Breast epithelium (tissue), 4 donors: Measurements from ENCODE around the gene PDCD11. TPM values are rescaled to one million over a fixed set of nuclear protein-coding genes. Genes with fewer than 3 reads are reported as not detected.

Experiments
- DNase-seq, 2 donors: peaks; one replicate each; pipeline ENCODE4 v3.0.0-alpha.2; 2019; ENCODE audit warnings: low spot score in 2 of 2
- H3K27ac ChIP-seq, 2 donors: fragments of 200-600 bp; sonication (generic) in 1 of 2; one replicate each; pipeline ENCODE4 v1.5.1; 2016 to 2019; ENCODE audit warnings: mild to moderate bottlenecking in 1 of 2
- H3K27me3 ChIP-seq, 2 donors: fragments of 200-600 bp; sonication (generic) in 1 of 2; one replicate each; pipeline versions ENCODE4 v1.5.1 to v1.6.0; 2017 to 2019; ENCODE audit warnings: control low read depth in 1 of 2, mild to moderate bottlenecking in 1 of 2
- H3K36me3 ChIP-seq: fragments of 200-600 bp; one replicate; pipeline ENCODE4 v1.5.1; 2019
- H3K4me1 ChIP-seq, 2 donors: fragments of 200-600 bp; sonication (generic); one replicate each; pipeline ENCODE4 v1.5.1; 2016 to 2019; ENCODE audit warnings: control low read depth in 1 of 2
- H3K4me3 ChIP-seq, 3 donors: fragments of 200-600 bp; sonication (generic); 1 replicate in 2 of 3; 2 replicates in 1 of 3; pipeline ENCODE4 v1.5.1; 2016 to 2019; ENCODE audit warnings: mild to moderate bottlenecking in 3 of 3, moderate library complexity in 2 of 3
- H3K9me3 ChIP-seq, 2 donors: fragments of 200-600 bp; sonication (generic) in 1 of 2; one replicate each; pipeline ENCODE4 v1.5.1; 2016 to 2019; ENCODE audit warnings: control low read depth in 1 of 2
- CTCF ChIP-seq, 3 donors: fragments of 450-650 bp; IDR thresholded peaks; one replicate each; pipeline ENCODE4 v1.5.1; 2016 to 2017; ENCODE audit warnings: antibody characterized with exemption in 3 of 3, mild to moderate bottlenecking in 3 of 3, moderate library complexity in 3 of 3
- POLR2A ChIP-seq: fragments of 450-650 bp; IDR thresholded peaks from one replicate; pipeline ENCODE4 v1.6.1; 2016; ENCODE audit warnings: antibody characterized with exemption, mild to moderate bottlenecking, moderate library complexity
- POLR2AphosphoS5 ChIP-seq, 3 donors: sonication (generic); formaldehyde crosslinking; IDR thresholded peaks; one replicate each; pipeline ENCODE4 v1.6.1; 2017; ENCODE audit warnings: antibody characterized with exemption in 3 of 3
- intact Hi-C: fragments of 100-400 bp; cut with DNase I; formaldehyde crosslinking; loops from one replicate; pipeline ENCODE4 v1.15.1; 2023; ENCODE audit warnings: low total_unique reads
- total RNA-seq, 3 donors: library from RNA; depleted of rRNA; stranded (reverse); fragments of >200 nt; gene quantifications; one replicate each; pipeline ENCODE4 v1.1.0, GENCODE V29; 2016

PDCD11 gene
- total RNA-seq, 3 donors from 2014 or later, result 16.2 to 29.1 (median 24.9) TPM

DNA sequence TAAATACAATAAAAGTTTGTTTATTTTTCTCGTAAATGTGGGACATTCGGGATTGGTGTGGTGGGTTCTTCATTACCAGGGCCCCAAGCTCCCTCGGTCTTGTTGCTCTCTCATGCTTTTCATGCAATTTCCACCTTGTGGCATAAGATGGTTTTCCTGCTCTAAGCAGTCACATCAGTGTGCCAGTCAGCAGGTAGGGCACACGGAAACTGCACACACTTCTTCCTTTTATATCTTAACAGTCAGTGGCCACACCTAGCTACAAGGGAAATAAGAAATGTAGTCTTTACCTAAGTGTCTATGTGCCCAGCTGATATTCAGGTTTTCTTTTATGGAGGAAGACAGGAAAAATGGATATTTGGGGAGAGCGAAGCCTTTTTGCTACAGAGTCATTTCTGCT is 22.2 kb upstream of the PDCD11 start:
- Histone ChIP-seq H3K27me3 (no peaks in the 10 kb centered on the region), H3K27ac (no peak overlapping the region), H3K36me3 (peaks cover 3% of the 10 kb centered on the region), H3K4me3 (no peak overlapping the region), H3K4me1 (no peaks in the 10 kb centered on the region), H3K9me3 (no peaks in the 10 kb centered on the region)
- no peak for DNase-seq
- TF ChIP-seq POLR2A (no peak), CTCF (IDR thresholded peaks at IDR 0.05) (no peak), POLR2AphosphoS5 (IDR thresholded peaks at IDR 0.05) (no peak)
- intact Hi-C loops, result no loop called here

- H3K27me3 ChIP-seq, result no peaks in the 10 kb centered on the region
- H3K9me3 ChIP-seq, result no peaks in the 10 kb centered on the region
- H3K4me3 ChIP-seq, result no peak overlapping the region
- DNase-seq, result no peak
- TF ChIP-seq POLR2A, result no peak
- TF ChIP-seq POLR2AphosphoS5 (IDR thresholded peaks at IDR 0.05), result no peak
- no peak for TF ChIP-seq CTCF (IDR thresholded peaks at IDR 0.05)
- H3K27ac ChIP-seq, result no peak overlapping the region
- intact Hi-C loops, result no loop called here
- no peaks in the 10 kb centered on the region for H3K36me3 ChIP-seq
- no peaks in the 10 kb centered on the region for H3K4me1 ChIP-seq
These were observed 13.7 kb upstream of the PDCD11 start for GRCh38 chr10:103382769-103383168.

DNA sequence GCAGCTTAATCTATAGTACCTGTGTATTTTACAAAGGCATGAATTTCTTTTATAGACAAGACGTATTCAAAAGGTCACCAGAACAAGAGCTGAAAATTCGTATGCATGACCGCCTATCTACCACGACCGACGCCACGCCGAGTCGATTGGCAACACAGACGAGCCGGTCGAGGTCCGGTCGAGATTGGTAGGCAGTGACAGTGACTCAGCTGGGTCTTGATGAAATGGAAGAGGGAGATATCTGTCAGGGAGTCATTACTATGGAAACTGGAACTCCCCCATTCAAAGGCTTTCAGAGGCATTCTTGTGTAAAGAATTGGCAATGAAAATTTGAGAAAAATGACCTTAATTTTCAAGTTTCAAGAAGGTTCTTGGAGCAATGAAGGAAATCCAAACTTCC is 2.2 kb upstream of the PDCD11 start:
- peaks cover 5 to 9% of the 10 kb centered on the region in 2 donors for H3K4me1 ChIP-seq
- intact Hi-C loops, result no loop called here

DNA sequence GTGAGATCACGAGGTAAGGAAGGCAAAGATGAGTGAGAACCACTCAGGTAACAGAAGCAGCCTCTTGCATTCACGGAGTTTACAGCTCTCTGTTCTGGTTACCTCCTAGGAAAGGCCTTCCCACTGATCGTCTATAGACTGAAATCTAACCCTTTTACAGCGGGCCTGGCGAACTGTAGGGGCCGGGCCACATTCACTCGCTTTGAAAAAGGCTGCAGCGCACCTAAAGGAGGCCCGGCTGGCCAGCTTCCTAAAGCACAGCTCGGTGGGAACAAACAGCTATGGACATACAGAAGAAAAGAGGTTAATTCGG is 716 bp upstream of the PDCD11 start:
- no peak for TF ChIP-seq POLR2AphosphoS5 (IDR thresholded peaks at IDR 0.05)
- no peak for TF ChIP-seq POLR2A
- TF ChIP-seq CTCF (IDR thresholded peaks at IDR 0.05), result no peak
- Histone ChIP-seq H3K36me3 (no peaks in the 10 kb centered on the region), H3K27me3 (no peaks in the 10 kb centered on the region), H3K4me3 (peak overlapping the region; percentile 81 to 98 (median 94)), H3K9me3 (no peaks in the 10 kb centered on the region), H3K4me1 (peaks cover 5 to 9% of the 10 kb centered on the region in 2 donors), H3K27ac (peak overlapping the region; percentile 84 to 87)
- no peak for DNase-seq
- intact Hi-C loops, result no loop called here

More for the DNA sequence above, 2.2 kb upstream of the PDCD11 start:
- no peak for TF ChIP-seq CTCF (IDR thresholded peaks at IDR 0.05)
- TF ChIP-seq POLR2AphosphoS5 (IDR thresholded peaks at IDR 0.05), result no peak
- no peak for TF ChIP-seq POLR2A
- no peak for DNase-seq
- H3K36me3 ChIP-seq, result no peaks in the 10 kb centered on the region
- H3K9me3 ChIP-seq, result no peaks in the 10 kb centered on the region
- no peak overlapping the region for H3K27ac ChIP-seq
- H3K4me3 ChIP-seq, result no peak overlapping the region
- no peaks in the 10 kb centered on the region for H3K27me3 ChIP-seq

- Histone ChIP-seq H3K27me3 (no peaks in the 10 kb centered on the region), H3K9me3 (no peaks in the 10 kb centered on the region), H3K27ac (peak overlapping the region; percentile 68 to 87), H3K36me3 (no peaks in the 10 kb centered on the region), H3K4me3 (peak overlapping the region; percentile 81 to 98 (median 94)), H3K4me1 (peaks cover 5 to 9% of the 10 kb centered on the region in 2 donors)
- TF ChIP-seq CTCF (IDR thresholded peaks at IDR 0.05) (no peak), POLR2A (no peak), POLR2AphosphoS5 (IDR thresholded peaks at IDR 0.05) (no peak)
- no peak for DNase-seq
- intact Hi-C loops, result no loop called here
These were observed 312 bp downstream of the PDCD11 start for GRCh38 chr10:103396789-103397087.
